HG02571 (cell line): ENCODE data around the gene PRKCE.
"Not testable (repeated sequence)": the region's sequence is repeated elsewhere in the genome, so short reads cannot be mapped to it uniquely, and the experiment has no call there.

Source experiments
- ATAC-seq: cut with Tn5 transposase; IDR thresholded peaks from one replicate; pipeline ENCODE4 v1.9.1; 2021; ENCODE audit warnings: mild to moderate bottlenecking, moderate library complexity; ENCODE audit not compliant: unreplicated experiment

PRKCE gene

GRCh38 chr2:45902380-45902779, 250.9 kb downstream of the PRKCE start:
- no peak for ATAC-seq

DNA sequence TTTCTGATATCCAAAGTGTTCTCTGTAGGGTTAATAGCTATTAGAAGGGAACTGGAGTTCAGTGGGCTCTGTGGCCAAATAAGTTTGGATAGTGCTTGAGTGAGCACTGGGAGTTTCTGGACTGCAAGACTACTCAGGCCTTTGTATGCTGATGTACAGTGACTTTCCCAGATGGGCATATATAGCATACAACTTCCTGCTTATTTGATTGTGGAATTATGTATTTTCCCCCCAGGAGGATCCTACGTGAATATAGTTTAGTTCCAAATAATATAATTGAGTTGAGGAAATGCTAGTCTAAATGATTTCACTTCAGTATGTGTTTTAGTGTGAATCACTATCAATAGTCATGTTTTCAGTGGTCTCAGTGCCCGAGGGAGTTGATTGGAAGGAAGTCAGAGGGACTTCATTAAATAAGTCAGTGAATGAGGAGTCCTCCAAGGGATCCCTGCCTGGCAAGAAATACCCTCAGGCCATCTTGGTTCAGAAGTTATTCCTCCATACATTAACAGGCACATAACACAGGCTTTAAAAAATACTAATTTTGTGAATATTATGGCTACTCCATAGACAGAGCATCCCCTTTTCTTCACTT, 251.4 kb downstream of the PRKCE start:
- no peak for ATAC-seq

GRCh38 chr2:45904267-45904945, 252.9 kb downstream of the PRKCE start:
- ATAC-seq = peak; percentile 61

- no peak for ATAC-seq
These were observed 253.6 kb downstream of the PRKCE start for GRCh38 chr2:45904946-45905631.

DNA sequence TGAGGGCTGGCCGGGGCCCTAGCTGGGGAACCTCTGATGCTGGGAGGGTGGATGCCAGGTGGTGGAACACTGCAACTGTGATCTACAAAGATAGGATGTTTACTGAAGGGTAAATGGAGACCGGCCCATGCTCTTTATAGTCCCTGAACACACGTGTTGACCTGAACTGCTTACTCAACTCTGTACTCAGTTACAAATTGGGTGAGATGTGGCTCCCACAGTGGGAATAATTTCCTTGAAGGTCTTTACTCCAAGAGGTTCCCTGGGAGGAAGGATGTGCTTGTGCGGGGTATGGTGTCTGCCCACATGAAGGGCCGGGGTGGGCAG, 254.1 kb downstream of the PRKCE start:
- ATAC-seq = no peak

GRCh38 chr2:45907592-45907991, 256.1 kb downstream of the PRKCE start:
- no peak for ATAC-seq

GRCh38 chr2:45908316-45909170, 257.1 kb downstream of the PRKCE start:
- no peak for ATAC-seq

DNA sequence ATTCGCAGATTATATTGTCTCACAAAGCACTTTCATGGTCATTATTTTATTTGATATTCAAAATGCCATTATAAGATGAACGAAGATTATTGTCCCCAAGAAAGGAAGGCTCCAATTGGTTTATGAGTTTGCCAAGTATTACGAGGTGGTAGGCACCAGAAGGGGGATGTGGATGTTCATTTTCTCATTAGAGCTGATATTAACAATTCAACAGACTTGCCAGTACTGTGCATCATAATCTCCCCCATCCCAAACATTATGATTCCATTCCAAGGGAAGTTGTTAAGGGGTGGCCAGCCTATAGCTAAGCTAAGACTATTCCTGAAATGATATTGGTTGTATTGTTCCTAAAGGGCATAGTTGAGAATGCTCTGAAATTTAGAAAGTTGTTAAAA, 257.7 kb downstream of the PRKCE start:
- no peak for ATAC-seq

DNA sequence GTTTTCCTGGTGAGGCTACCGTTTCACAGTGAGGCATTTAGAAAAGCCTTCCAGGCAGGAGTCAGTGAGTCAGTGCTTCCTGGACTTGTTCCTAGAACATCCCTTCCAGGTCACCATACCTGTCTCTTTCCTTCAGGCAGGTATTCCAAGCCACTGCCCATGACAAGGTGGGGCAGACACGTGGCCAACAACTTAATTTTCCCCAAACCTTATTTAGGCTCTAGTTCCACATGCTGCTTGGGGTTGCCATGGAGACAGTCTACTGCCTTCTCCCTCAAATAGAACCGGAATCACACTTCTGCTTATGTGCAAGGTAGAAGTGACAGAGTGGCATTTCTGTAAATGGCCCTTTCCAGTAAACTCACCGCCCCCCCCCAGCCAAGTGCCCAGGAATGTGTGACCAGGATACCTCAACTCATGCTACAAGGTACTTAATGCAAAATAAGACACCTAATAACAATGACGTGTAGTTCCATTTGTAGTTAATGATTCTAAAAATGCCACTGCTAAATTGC, 258.3 kb downstream of the PRKCE start:
- ATAC-seq = peak; percentile 58

DNA sequence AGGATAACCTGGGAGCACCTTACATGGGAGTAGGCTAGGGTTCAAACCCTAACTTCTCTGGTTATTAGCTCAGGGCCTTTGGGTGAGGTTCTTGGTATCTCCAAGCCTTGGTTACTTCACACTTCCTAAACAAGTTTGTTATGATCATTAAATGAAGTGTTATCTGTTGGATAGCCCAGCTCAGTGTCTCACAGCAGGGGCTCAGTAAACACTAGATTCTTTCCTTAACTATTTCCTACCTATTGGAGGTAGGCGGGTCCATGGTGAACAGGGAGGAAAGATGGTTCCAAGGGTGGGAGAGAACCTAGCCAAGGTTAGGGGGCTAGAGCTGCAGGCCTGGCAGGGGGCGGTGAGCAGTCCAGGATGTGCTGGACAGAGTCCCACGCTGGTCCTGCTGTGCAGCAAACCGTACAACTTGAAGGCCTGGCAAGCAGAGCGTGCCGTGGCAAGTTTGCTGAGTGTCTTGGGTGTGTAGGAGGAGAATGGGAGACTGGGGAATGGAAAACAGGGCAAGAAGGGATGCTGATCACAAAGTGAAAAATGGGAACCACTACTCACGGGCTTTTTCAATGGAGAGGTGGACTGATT, 259.1 kb downstream of the PRKCE start:
- ATAC-seq = no peak

- ATAC-seq = no peak
These were observed 260.1 kb downstream of the PRKCE start for GRCh38 chr2:45911538-45911937.

GRCh38 chr2:45912109-45912508, 260.6 kb downstream of the PRKCE start:
- ATAC-seq = no peak

- ATAC-seq = no peak
These were observed 262.1 kb downstream of the PRKCE start for GRCh38 chr2:45913539-45913938.

GRCh38 chr2:45915523-45915922, 264.0 kb downstream of the PRKCE start:
- ATAC-seq = no peak

- not testable (repeated sequence) for ATAC-seq
These were observed 266.2 kb downstream of the PRKCE start for GRCh38 chr2:45917561-45918176.

- ATAC-seq = no peak
These were observed 267.1 kb downstream of the PRKCE start for GRCh38 chr2:45918463-45919159.

- no peak for ATAC-seq
These were observed 267.7 kb downstream of the PRKCE start for GRCh38 chr2:45919160-45919650.

- ATAC-seq = no peak
These were observed 268.2 kb downstream of the PRKCE start for GRCh38 chr2:45919711-45920111.

GRCh38 chr2:45921921-45922320, 270.4 kb downstream of the PRKCE start:
- ATAC-seq = no peak

GRCh38 chr2:45922577-45922988, 271.1 kb downstream of the PRKCE start:
- no peak for ATAC-seq
